Ectodermal cell (in vitro differentiated cells): Measurements from ENCODE around the gene FBXO28.

Source experiments
- H3K27ac ChIP-seq: 2 replicates; pipeline ENCODE4 v1.7.0; 2013; ENCODE audit warnings: mild to moderate bottlenecking, low read depth, low read length; ENCODE audit not compliant: insufficient read depth, poor library complexity, severe bottlenecking
- H3K27me3 ChIP-seq: 2 replicates; pipeline ENCODE4 v1.7.0; 2013; ENCODE audit warnings: mild to moderate bottlenecking, low read length; ENCODE audit not compliant: insufficient read depth, control insufficient read depth, poor library complexity, severe bottlenecking
- H3K36me3 ChIP-seq: one replicate; pipeline ENCODE4 v1.7.0; 2013; ENCODE audit warnings: low read length; ENCODE audit not compliant: control insufficient read depth, insufficient read depth
- H3K4me1 ChIP-seq: one replicate; pipeline ENCODE4 v1.7.0; 2013; ENCODE audit warnings: low read length; ENCODE audit not compliant: control insufficient read depth, insufficient read depth
- H3K4me3 ChIP-seq: 2 replicates; pipeline ENCODE4 v1.7.0; 2013; ENCODE audit warnings: low read depth, low read length, control low read depth; ENCODE audit not compliant: insufficient read depth
- H3K9me3 ChIP-seq: 2 replicates; pipeline ENCODE4 v1.7.0; 2013; ENCODE audit warnings: mild to moderate bottlenecking, low read length, moderate library complexity; ENCODE audit not compliant: control insufficient read depth
- WGBS, 2 experiments: methylation state at CpG; one replicate each; pipeline ENCODE4 v1.1.7; 2013; ENCODE audit warnings: missing lambda C conversion rate in 2 of 2; 5-methylcytosine and 5-hydroxymethylcytosine counted together

Gene FBXO28

DNA sequence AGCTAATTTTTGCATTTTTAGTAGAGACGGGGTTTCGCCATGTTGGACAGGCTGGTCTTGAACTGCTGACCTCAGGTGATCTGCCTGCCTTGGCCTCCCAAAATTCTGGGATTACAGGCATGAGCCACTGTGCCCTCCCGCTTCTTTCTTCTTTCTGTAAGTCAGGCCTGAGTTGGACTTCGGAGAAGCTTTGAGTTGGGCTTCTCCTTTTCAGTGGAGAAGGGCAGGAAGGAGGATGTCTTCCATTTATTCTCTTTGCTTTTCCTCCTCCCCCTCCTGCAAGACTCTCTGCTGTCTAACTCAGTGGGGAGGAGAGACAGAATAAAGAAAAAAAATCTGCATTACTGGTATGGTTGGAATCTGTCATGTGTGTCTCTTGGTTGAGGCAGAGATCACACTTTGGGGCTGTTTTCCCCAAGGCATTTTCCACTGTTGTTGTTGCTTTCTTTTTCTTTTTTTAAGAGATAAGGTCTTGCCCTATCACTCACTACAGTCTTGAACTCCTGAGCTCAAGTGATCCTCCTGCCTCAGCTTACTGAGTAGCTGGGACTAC is 55.9 kb downstream of the FBXO28 start:
- Histone ChIP-seq H3K9me3 (no peaks in the 10 kb centered on the region), H3K36me3 (no peaks in the 10 kb centered on the region), H3K4me1 (no peaks in the 10 kb centered on the region), H3K4me3 (no peak overlapping the region), H3K27me3 (no peaks in the 10 kb centered on the region), H3K27ac (no peak overlapping the region)
- WGBS, 2 experiments = 89 to 94% methylated on average over 4 of the region's 4 CpGs

DNA sequence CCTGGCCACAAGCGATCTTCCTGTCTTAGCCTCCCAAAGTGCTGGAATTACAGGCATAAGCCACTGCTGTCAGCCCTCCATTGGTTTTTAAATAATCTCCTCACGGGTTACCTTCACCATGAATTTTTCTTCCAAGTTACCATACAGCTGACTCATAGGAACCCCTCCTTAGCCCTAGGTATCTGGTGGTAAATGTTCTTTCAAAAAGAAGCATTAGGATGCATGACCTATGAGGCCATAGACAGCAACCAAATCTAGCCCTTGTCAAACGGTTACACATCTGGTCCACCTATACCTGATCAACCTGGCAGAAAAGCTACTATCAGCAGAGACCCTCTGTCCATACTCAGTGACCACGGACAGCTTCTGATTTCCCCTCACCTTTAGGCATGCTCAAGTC is 56.4 kb downstream of the FBXO28 start:
- WGBS, 2 experiments = 92 to 93% methylated on average over 4 of the region's 4 CpGs
- no peaks in the 10 kb centered on the region for H3K27me3 ChIP-seq
- no peak overlapping the region for H3K27ac ChIP-seq
- H3K9me3 ChIP-seq = no peaks in the 10 kb centered on the region
- H3K4me1 ChIP-seq = no peaks in the 10 kb centered on the region
- no peaks in the 10 kb centered on the region for H3K36me3 ChIP-seq
- H3K4me3 ChIP-seq = no peak overlapping the region

GRCh38 chr1:224170748-224171478 is 57.0 kb downstream of the FBXO28 start:
- no peak overlapping the region for H3K4me3 ChIP-seq
- no peak overlapping the region for H3K27ac ChIP-seq
- H3K9me3 ChIP-seq = no peaks in the 10 kb centered on the region
- no peaks in the 10 kb centered on the region for H3K4me1 ChIP-seq
- WGBS, 2 experiments = 84 to 86% methylated on average over 9 of the region's 9 CpGs
- no peaks in the 10 kb centered on the region for H3K36me3 ChIP-seq
- H3K27me3 ChIP-seq = no peaks in the 10 kb centered on the region

- Histone ChIP-seq H3K36me3 (no peaks in the 10 kb centered on the region), H3K27me3 (no peaks in the 10 kb centered on the region), H3K4me1 (no peaks in the 10 kb centered on the region), H3K27ac (no peak overlapping the region), H3K4me3 (no peak overlapping the region), H3K9me3 (no peaks in the 10 kb centered on the region)
- 91 to 94% methylated on average over 3 of the region's 3 CpGs for WGBS, 2 experiments
These were observed 58.3 kb downstream of the FBXO28 start for GRCh38 chr1:224172229-224172628.

DNA sequence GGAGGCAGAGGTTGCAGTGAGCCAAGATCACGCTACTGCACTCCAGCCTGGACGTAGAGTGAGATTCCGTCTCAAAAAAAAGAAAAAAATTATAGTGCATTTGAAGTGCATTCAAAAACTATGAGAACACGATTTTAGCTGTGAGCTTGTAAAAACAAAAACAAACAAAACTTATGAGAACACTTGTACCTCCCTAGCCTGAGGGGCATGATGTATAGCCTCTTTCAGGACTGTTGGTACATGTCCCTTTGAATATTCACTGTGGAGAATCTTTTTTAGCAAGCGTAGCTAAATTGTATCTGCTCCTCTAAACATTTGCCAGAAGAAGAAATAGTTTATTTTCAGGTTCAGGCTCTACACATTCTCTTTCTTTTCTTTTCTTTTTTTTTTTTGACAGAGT is 59.6 kb downstream of the FBXO28 start:
- no peak overlapping the region for H3K27ac ChIP-seq
- no peaks in the 10 kb centered on the region for H3K9me3 ChIP-seq
- no peak overlapping the region for H3K4me3 ChIP-seq
- H3K4me1 ChIP-seq = no peaks in the 10 kb centered on the region
- no peaks in the 10 kb centered on the region for H3K27me3 ChIP-seq
- 94 to 97% methylated on average over 5 of the region's 5 CpGs for WGBS, 2 experiments
- no peaks in the 10 kb centered on the region for H3K36me3 ChIP-seq

GRCh38 chr1:224175617-224176016 is 61.7 kb downstream of the FBXO28 start:
- H3K9me3 ChIP-seq = no peaks in the 10 kb centered on the region
- no peaks in the 10 kb centered on the region for H3K36me3 ChIP-seq
- no peaks in the 10 kb centered on the region for H3K4me1 ChIP-seq
- no peak overlapping the region for H3K4me3 ChIP-seq
- no peak overlapping the region for H3K27ac ChIP-seq
- H3K27me3 ChIP-seq = no peaks in the 10 kb centered on the region
- 11 to 15% methylated on average over 21 of the region's 21 CpGs for WGBS, 2 experiments

DNA sequence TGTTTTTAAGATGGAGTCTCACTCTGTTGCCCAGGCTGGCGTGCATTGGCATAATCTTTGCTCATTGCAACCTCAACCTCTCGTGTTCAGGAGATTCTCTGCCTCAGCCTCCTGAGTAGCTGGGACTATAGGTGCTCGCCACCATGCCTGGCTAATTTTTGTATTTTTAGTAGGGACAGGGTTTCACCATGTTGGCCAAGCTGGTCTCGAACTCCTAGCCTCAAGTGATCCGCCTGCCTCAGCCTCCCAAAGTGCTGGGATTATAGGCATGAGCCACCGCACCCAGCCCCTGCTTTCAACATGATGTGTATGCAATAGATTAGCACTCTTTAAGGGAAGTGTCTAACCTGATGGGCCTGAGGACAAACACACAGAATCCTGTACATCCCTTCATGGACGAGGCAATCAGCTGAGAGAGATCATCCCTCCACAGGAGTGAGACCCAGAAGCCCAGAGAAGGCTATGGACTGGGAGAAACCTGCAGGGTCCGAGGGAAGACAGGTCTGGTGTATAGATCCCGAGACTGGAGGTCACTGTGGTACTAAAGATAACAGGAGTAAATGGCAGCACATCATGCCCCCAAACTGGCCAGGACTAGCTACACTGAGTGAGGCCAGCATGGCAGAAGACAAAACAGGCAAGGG is 63.6 kb downstream of the FBXO28 start:
- no peaks in the 10 kb centered on the region for H3K27me3 ChIP-seq
- H3K4me3 ChIP-seq = no peak overlapping the region
- 92 to 95% methylated on average over 9 of the region's 9 CpGs for WGBS, 2 experiments
- H3K27ac ChIP-seq = no peak overlapping the region
- H3K4me1 ChIP-seq = peaks cover 3% of the 10 kb centered on the region
- H3K36me3 ChIP-seq = no peaks in the 10 kb centered on the region
- H3K9me3 ChIP-seq = no peaks in the 10 kb centered on the region

DNA sequence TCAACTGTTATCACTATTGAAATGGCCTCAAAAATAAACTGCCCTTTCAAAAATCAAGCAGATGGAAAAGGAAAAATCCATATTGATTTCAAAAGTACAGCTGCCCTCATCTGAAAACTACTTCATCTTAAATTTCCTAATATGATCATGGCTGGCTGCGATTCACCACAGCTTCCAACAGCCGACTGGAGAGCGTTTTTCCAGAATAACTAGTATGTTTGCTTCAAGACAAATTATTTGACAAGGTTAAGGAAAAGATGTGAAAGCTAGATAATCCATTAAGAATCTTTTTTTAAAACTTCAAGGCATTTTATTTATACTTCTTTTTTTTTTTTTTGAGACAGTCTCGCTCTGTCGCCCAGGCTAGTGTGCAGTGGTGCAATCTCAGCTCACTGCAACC is 65.0 kb downstream of the FBXO28 start:
- Histone ChIP-seq H3K4me1 (peaks cover 3% of the 10 kb centered on the region), H3K4me3 (no peak overlapping the region), H3K36me3 (no peaks in the 10 kb centered on the region), H3K27ac (no peak overlapping the region), H3K9me3 (no peaks in the 10 kb centered on the region), H3K27me3 (no peaks in the 10 kb centered on the region)
- WGBS, 2 experiments = 95 to 97% methylated on average over 5 of the region's 5 CpGs

GRCh38 chr1:224180783-224181452 is 67.0 kb downstream of the FBXO28 start:
- H3K4me1 ChIP-seq = peaks cover 8% of the 10 kb centered on the region
- no peaks in the 10 kb centered on the region for H3K36me3 ChIP-seq
- no peak overlapping the region for H3K27ac ChIP-seq
- no peak overlapping the region for H3K4me3 ChIP-seq
- 91 to 93% methylated on average over 11 of the region's 11 CpGs for WGBS, 2 experiments
- H3K9me3 ChIP-seq = no peaks in the 10 kb centered on the region
- no peaks in the 10 kb centered on the region for H3K27me3 ChIP-seq

- 91 to 94% methylated on average over 4 of the region's 4 CpGs for WGBS, 2 experiments
- H3K4me1 ChIP-seq = peaks cover 8% of the 10 kb centered on the region
- no peak overlapping the region for H3K27ac ChIP-seq
- no peaks in the 10 kb centered on the region for H3K27me3 ChIP-seq
- no peak overlapping the region for H3K4me3 ChIP-seq
- no peaks in the 10 kb centered on the region for H3K9me3 ChIP-seq
- H3K36me3 ChIP-seq = no peaks in the 10 kb centered on the region
These were observed 67.5 kb downstream of the FBXO28 start for GRCh38 chr1:224181453-224181810.
